Measurements from ENCODE around the gene SPDYC.

DNA sequence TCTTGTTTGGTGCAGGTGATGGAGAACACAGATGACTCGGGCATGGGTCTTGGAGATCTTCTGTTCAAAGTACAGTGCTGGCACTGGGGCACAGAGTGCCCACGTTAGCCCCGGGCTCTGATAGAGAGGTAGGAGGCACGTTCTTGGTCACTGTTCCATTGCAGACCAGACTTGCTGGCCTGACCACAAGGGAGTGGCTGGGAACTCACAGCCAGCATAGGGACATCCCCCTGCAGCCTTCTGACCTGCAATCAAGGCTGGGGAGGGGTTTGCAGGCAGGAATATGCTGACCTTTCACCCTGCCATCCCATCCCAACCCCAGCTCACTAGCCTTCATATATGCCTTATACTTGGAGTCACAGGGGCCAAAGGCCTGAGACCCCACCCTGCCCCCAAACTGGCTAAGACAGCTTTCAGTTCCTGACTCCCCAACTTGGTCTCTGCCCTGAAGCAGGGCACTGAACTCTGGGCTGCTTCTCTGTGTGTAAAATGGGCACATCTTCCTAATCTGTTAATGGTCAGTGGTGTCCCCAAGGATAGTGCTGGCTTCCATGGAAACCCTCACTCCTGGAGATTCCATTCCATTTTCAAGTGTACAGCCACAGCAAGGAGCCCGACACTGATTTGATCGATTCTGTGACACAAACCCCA lies 43.3 kb upstream of the SPDYC start:
- TF ChIP-seq CTCF (IDR thresholded peaks at IDR 0.05; ENCODE audit: low read length): no peak
- no peak for TF ChIP-seq EZH2phosphoT487 (IDR thresholded peaks at IDR 0.05; ENCODE audit: low read length)

All from MM.1S (cell line).